Measurements from ENCODE around the gene MARCHF6.
"Not testable (repeated sequence)": the region's sequence is repeated elsewhere in the genome, so short reads cannot be mapped to it uniquely, and the experiment has no call there.

MARCHF6 gene

GRCh38 chr5:10353241-10354047, at the start of gene MARCHF6:
Gene MARCHF6 (plus strand): TSS chr5:10353695. CDS start chr5:10353899, 204 bp downstream.
- peak; percentile 92 for DNase-seq (ENCODE audit: low read depth)

GRCh38 chr5:10303699-10304170, 49.8 kb upstream of the MARCHF6 start:
- no peak for DNase-seq (ENCODE audit: low read depth)

GRCh38 chr5:10304932-10305331, 48.6 kb upstream of the MARCHF6 start:
- no peak for DNase-seq (ENCODE audit: low read depth)

- DNase-seq (ENCODE audit: low read depth), result no peak
Observed at GRCh38 chr5:10306114-10306513, 47.4 kb upstream of the MARCHF6 start.

- DNase-seq (ENCODE audit: low read depth), result no peak
Observed at GRCh38 chr5:10306806-10307205, 46.7 kb upstream of the MARCHF6 start.

GRCh38 chr5:10307206-10308148, 46.0 kb upstream of the MARCHF6 start, which contains the start of gene CMBL:
Gene CMBL (minus strand): TSS chr5:10307902. CDS start chr5:10290762, 17,140 bp downstream.
- no peak for DNase-seq (ENCODE audit: low read depth)

GRCh38 chr5:10308844-10309243, 44.7 kb upstream of the MARCHF6 start:
- DNase-seq (ENCODE audit: low read depth), result no peak

GRCh38 chr5:10310066-10310779, 43.3 kb upstream of the MARCHF6 start:
- no peak for DNase-seq (ENCODE audit: low read depth)

- not testable (repeated sequence) for DNase-seq (ENCODE audit: low read depth)
Observed at GRCh38 chr5:10310835-10311570, 42.5 kb upstream of the MARCHF6 start.

GRCh38 chr5:10311595-10312425, 41.7 kb upstream of the MARCHF6 start:
- no peak for DNase-seq (ENCODE audit: low read depth)

- DNase-seq (ENCODE audit: low read depth), result no peak
Observed at GRCh38 chr5:10315201-10315600, 38.3 kb upstream of the MARCHF6 start.

- no peak for DNase-seq (ENCODE audit: low read depth)
Observed at GRCh38 chr5:10315824-10316509, 37.5 kb upstream of the MARCHF6 start.

- DNase-seq (ENCODE audit: low read depth), result no peak
Observed at GRCh38 chr5:10317825-10318682, 35.4 kb upstream of the MARCHF6 start.

- DNase-seq (ENCODE audit: low read depth), result no peak
Observed at GRCh38 chr5:10319202-10319851, 34.2 kb upstream of the MARCHF6 start.

- DNase-seq (ENCODE audit: low read depth), result no peak
Observed at GRCh38 chr5:10320793-10321192, 32.7 kb upstream of the MARCHF6 start.

- DNase-seq (ENCODE audit: low read depth), result no peak
Observed at GRCh38 chr5:10321882-10322281, 31.6 kb upstream of the MARCHF6 start.

GRCh38 chr5:10323588-10324488, 29.7 kb upstream of the MARCHF6 start:
- DNase-seq (ENCODE audit: low read depth), result no peak
